CD8-positive, alpha-beta memory T cell (primary cell): ENCODE measurements around the gene GRSF1. TPM values are rescaled to one million over a fixed set of nuclear protein-coding genes. Genes with fewer than 3 reads are reported as not detected.
"Not testable (repeated sequence)": the region's sequence is repeated elsewhere in the genome, so short reads cannot be mapped to it uniquely, and the experiment has no call there.

ENCODE experiments used
- CTCF ChIA-PET: fragments of 350-600 bp; sonication (Branson Sonifier 250); formaldehyde crosslinking; loops from one replicate; lab custom pipeline; 2021; ENCODE audit warnings: antibody characterized with exemption; lab: Charles Lee
- POLR2A ChIA-PET: fragments of 350-600 bp; sonication (Branson Sonifier 250); formaldehyde crosslinking; loops from one replicate; lab custom pipeline; 2021; ENCODE audit warnings: antibody characterized with exemption; lab: Charles Lee
- DNase-seq, 5 donors: peaks; one replicate each; pipeline versions ENCODE4 v3.0.0 to v3.0.0-alpha.2; 2020 to 2022; ENCODE audit warnings: mixed read lengths in 1 of 5
- H3K27ac ChIP-seq: one replicate; pipeline ENCODE4 v1.7.0; 2013; ENCODE audit warnings: low read depth, mild to moderate bottlenecking, low read length, moderate library complexity
- H3K27me3 ChIP-seq: 2 replicates; pipeline ENCODE4 v1.7.0; 2013; ENCODE audit warnings: low read length, mild to moderate bottlenecking; ENCODE audit not compliant: insufficient read depth, poor library complexity, severe bottlenecking
- H3K36me3 ChIP-seq: 2 replicates; pipeline ENCODE4 v1.7.0; 2013; ENCODE audit warnings: mild to moderate bottlenecking, low read length, moderate library complexity; ENCODE audit not compliant: insufficient read depth
- H3K4me1 ChIP-seq: 2 replicates; pipeline ENCODE4 v1.7.0; 2013; ENCODE audit warnings: mild to moderate bottlenecking, low read length, moderate library complexity; ENCODE audit not compliant: insufficient read depth
- H3K4me3 ChIP-seq: 2 replicates; pipeline ENCODE4 v1.7.0; 2013; ENCODE audit warnings: mild to moderate bottlenecking, low read length
- H3K9me3 ChIP-seq: 2 replicates; pipeline ENCODE4 v1.7.0; 2013; ENCODE audit warnings: mild to moderate bottlenecking, low read length
- H3K27ac Mint-ChIP-seq, 8 donors: one replicate each; pipeline ENCODE4 v1.8.0; 2020 to 2021; ENCODE audit warnings: mixed read lengths in 8 of 8, mild to moderate bottlenecking in 6 of 8, inconsistent platforms in 3 of 8, moderate library complexity in 3 of 8
- H3K27me3 Mint-ChIP-seq, 2 donors: one replicate each; pipeline ENCODE4 v1.8.0; 2020 to 2021; ENCODE audit warnings: mixed read lengths in 2 of 2, mild to moderate bottlenecking in 1 of 2, moderate library complexity in 1 of 2
- H3K36me3 Mint-ChIP-seq, 3 donors: one replicate each; pipeline ENCODE4 v1.8.0; 2020 to 2021; ENCODE audit warnings: mixed read lengths in 3 of 3, inconsistent platforms in 1 of 3, mild to moderate bottlenecking in 1 of 3
- H3K4me1 Mint-ChIP-seq, 3 donors: one replicate each; pipeline ENCODE4 v1.8.0; 2020 to 2021; ENCODE audit warnings: mixed read lengths in 3 of 3, inconsistent platforms in 1 of 3, mild to moderate bottlenecking in 1 of 3
- H3K4me3 Mint-ChIP-seq, 7 donors: one replicate each; pipeline ENCODE4 v1.8.0; 2020 to 2021; ENCODE audit warnings: mixed read lengths in 7 of 7, mild to moderate bottlenecking in 6 of 7, moderate library complexity in 4 of 7, inconsistent platforms in 2 of 7
- H3K9me3 Mint-ChIP-seq, 5 donors: one replicate each; pipeline ENCODE4 v1.8.0; 2020 to 2022; ENCODE audit warnings: mixed read lengths in 5 of 5, mild to moderate bottlenecking in 3 of 5, moderate library complexity in 2 of 5, inconsistent platforms in 1 of 5
- polyA plus RNA-seq: library from polyadenylated mRNA; unstranded; fragments of 300-500 nt; fragmentation: Illumina TruSeq; gene quantifications from one replicate; pipeline ENCODE4 v1.2.3, GENCODE V29; 2021
- total RNA-seq, 2 experiments: library from RNA; stranded (reverse); gene quantifications; one replicate each; pipeline ENCODE4 v1.2.3, GENCODE V29; 2021

Gene GRSF1
- total and polyA plus RNA-seq, 3 experiments from 2014 or later = 99.7 to 125 (median 112) TPM

- Mint-ChIP-seq H3K36me3 (peaks cover 7 to 48% (median 12%) of the 10 kb centered on the region in 3 donors), H3K27ac (peak overlapping the region in 1 of 8 donors; percentile 10), H3K27me3 (no peaks in the 10 kb centered on the region), H3K4me1 (no peaks in the 10 kb centered on the region), H3K4me3 (no peak overlapping the region), H3K9me3 (no peaks in the 10 kb centered on the region)
- no peaks in the 10 kb centered on the region for H3K4me1 ChIP-seq
- no peaks in the 10 kb centered on the region for H3K36me3 ChIP-seq
- H3K9me3 ChIP-seq = no peaks in the 10 kb centered on the region
- H3K27ac ChIP-seq = no peak overlapping the region
- POLR2A ChIA-PET = no interaction called here
- no peaks in the 10 kb centered on the region for H3K27me3 ChIP-seq
- no peak overlapping the region for H3K4me3 ChIP-seq
- CTCF ChIA-PET = no interaction called here
- DNase-seq = no peak
Observed at GRCh38 chr4:70772929-70773555, 66.6 kb downstream of the GRSF1 start.

- H3K4me3 Mint-ChIP-seq, H3K27me3 ChIP-seq, H3K4me1 Mint-ChIP-seq, H3K4me1 ChIP-seq, H3K27me3 Mint-ChIP-seq, H3K9me3 ChIP-seq, H3K36me3 ChIP-seq, POLR2A ChIA-PET, H3K9me3 Mint-ChIP-seq, H3K4me3 ChIP-seq, CTCF ChIA-PET, H3K27ac Mint-ChIP-seq, H3K27ac ChIP-seq: not testable (repeated sequence)
- peak in 1 of 5 donors; percentile 21 for DNase-seq
- peaks cover 13 to 52% (median 14%) of the 10 kb centered on the region in 3 donors for H3K36me3 Mint-ChIP-seq
Observed at GRCh38 chr4:70769396-70769795, 70.3 kb downstream of the GRSF1 start.

GRCh38 chr4:70768301-70768948, 71.3 kb downstream of the GRSF1 start:
- Histone ChIP-seq H3K27me3 (no peaks in the 10 kb centered on the region), H3K4me1 (no peaks in the 10 kb centered on the region), H3K9me3 (no peaks in the 10 kb centered on the region), H3K27ac (no peak overlapping the region), H3K4me3 (no peak overlapping the region), H3K36me3 (no peaks in the 10 kb centered on the region)
- H3K9me3 Mint-ChIP-seq = no peaks in the 10 kb centered on the region
- DNase-seq = no peak
- no peak overlapping the region for H3K4me3 Mint-ChIP-seq
- no peaks in the 10 kb centered on the region for H3K27me3 Mint-ChIP-seq
- H3K36me3 Mint-ChIP-seq = peaks cover 17 to 55% (median 19%) of the 10 kb centered on the region in 3 donors
- H3K27ac Mint-ChIP-seq = no peak overlapping the region
- H3K4me1 Mint-ChIP-seq = no peaks in the 10 kb centered on the region
- ChIA-PET CTCF (no interaction called here), POLR2A (no interaction called here)

Other genes with a start within 250 kb of the GRSF1 start
- not detected for gene AMBN, start 247.6 kb downstream of the GRSF1 start, total RNA-seq
- gene AMBN, start 247.6 kb downstream of the GRSF1 start, polyA plus RNA-seq = not detected
- gene ENAM, start 211.1 kb downstream of the GRSF1 start, total RNA-seq = not detected
- not detected for gene ENAM, start 211.1 kb downstream of the GRSF1 start, polyA plus RNA-seq
- gene JCHAIN, start 173.4 kb downstream of the GRSF1 start, total RNA-seq = not detected
- gene JCHAIN, start 173.4 kb downstream of the GRSF1 start, polyA plus RNA-seq = not detected
- 10 to 100 TPM; 42.5 to 43.4 TPM for gene UTP3, start 151.4 kb downstream of the GRSF1 start, total RNA-seq
- 14.9 TPM for gene UTP3, start 151.4 kb downstream of the GRSF1 start, polyA plus RNA-seq
- gene RUFY3, start 117.9 kb downstream of the GRSF1 start, total RNA-seq = 10 to 100 TPM; 13.8 to 14.8 TPM
- 10.4 TPM for gene RUFY3, start 117.9 kb downstream of the GRSF1 start, polyA plus RNA-seq
- gene MOB1B, start 62.5 kb upstream of the GRSF1 start, total RNA-seq = 10 to 100 TPM; 18.4 to 19.8 TPM
- 1.6 TPM for gene MOB1B, start 62.5 kb upstream of the GRSF1 start, polyA plus RNA-seq
- gene DCK, start 153.8 kb upstream of the GRSF1 start, total RNA-seq = 10 to 100 TPM; 33.8 to 34.8 TPM
- 90.8 TPM for gene DCK, start 153.8 kb upstream of the GRSF1 start, polyA plus RNA-seq